Panc1 (cell line): ENCODE results near the gene ZNF335.

Source experiments
- POLR2AphosphoS5 ChIP-seq: IDR thresholded peaks from 2 replicates; pipeline ENCODE4 v1.6.1; 2012; ENCODE audit warnings: mild to moderate bottlenecking, low read depth, low read length, moderate library complexity
- TF ChIP-seq, protein P1 (sequence below): fragments of 450-650 bp; IDR thresholded peaks from 2 replicates; pipeline ENCODE4 v1.5.1; 2017; ENCODE audit warnings: mild to moderate bottlenecking

GRCh38 chr20:46018611-46019010 is 46.6 kb upstream of the ZNF335 start:
- TF ChIP-seq, protein P1, sequence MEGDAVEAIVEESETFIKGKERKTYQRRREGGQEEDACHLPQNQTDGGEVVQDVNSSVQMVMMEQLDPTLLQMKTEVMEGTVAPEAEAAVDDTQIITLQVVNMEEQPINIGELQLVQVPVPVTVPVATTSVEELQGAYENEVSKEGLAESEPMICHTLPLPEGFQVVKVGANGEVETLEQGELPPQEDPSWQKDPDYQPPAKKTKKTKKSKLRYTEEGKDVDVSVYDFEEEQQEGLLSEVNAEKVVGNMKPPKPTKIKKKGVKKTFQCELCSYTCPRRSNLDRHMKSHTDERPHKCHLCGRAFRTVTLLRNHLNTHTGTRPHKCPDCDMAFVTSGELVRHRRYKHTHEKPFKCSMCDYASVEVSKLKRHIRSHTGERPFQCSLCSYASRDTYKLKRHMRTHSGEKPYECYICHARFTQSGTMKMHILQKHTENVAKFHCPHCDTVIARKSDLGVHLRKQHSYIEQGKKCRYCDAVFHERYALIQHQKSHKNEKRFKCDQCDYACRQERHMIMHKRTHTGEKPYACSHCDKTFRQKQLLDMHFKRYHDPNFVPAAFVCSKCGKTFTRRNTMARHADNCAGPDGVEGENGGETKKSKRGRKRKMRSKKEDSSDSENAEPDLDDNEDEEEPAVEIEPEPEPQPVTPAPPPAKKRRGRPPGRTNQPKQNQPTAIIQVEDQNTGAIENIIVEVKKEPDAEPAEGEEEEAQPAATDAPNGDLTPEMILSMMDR, result no peak
- no peak for TF ChIP-seq POLR2AphosphoS5
